Fibroblast of gingiva (primary cell): ENCODE results near the gene TTC12.

Experiments
- DNase-seq: peaks from one replicate; pipeline ENCODE4 v3.0.0-alpha.2; 2011; ENCODE audit warnings: low read depth

The TTC12 gene

DNA sequence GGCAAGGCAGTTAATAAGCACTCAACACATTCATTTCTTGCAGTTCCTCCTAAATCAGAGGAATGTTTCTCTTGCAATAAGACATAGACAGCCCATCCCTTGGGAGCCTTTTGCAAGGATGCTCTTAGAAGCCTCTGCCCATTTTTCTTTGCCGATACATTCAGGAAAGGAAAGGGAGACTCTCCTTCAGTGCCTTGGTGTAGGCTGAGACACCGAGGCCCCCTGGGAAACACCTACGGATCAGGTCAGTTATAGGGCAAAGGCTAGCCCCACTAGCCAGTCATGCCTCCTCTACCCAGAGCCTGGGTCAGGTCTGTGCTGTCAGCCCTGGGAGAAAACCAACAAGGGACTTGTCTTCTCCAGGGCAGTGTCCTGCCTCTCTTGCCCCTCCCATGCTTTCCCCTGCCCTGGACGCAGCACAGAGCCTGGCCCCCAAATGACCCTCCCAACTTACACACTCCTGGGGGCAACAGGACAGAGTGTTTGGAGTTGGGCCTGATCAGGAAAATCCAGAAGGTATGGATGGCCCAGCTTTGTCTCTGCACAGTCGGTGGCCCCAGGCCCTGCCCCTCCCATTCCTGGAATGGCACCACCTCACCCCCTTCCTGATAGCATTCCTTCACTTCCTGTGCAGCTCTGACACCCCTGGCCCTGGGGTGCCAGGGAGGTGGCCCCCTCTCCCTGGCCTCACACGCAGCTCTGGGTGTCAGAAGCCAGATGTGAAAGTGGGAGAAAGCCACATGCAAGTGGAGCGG is 91.5 kb downstream of the TTC12 start:
- DNase-seq, result no peak

GRCh38 chr11:113407163-113407562 is 92.8 kb downstream of the TTC12 start:
- DNase-seq, result no peak

DNA sequence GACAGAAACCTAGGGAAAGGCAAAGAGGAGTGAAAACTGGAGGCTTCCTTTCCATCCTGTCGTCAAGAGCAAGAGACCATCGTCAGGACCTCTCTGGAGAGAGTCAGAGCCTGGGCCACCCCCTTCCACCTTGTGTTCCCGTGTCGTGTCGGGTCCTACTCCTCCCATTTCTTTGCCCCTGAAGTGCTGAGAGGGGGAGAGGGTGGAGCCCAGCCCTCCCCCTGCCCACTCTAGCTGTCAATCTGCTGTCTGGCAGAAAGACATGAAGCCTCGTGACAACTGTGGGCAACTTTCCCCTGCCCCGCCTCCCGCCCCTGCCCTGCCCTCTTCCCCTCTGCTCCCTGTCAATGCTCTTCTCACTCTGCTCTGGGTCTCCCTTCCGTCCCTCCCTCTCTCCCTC is 93.8 kb downstream of the TTC12 start:
- no peak for DNase-seq

DNA sequence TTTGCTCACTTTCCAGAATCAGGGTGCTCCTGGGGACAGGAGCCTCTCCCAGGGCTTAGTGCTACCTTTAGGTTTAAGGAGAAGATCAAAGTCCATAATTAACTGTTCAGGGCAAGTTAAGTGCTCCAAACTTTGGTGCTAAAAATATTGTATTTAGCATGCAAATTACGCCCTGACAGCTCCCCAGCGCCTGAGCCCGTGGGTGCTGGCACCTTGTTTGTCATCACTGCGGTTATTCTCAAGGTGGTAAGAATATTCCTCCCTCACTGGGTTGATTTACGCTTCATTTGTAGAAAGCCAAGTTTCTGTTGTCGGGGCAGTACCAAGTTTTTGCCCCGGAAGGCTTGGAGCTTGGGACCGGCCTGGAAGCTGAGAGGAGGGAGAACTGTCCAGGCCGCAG is 94.5 kb downstream of the TTC12 start:
- DNase-seq, result no peak

- no peak for DNase-seq
Measured at GRCh38 chr11:113409526-113409925, 95.1 kb downstream of the TTC12 start.

DNA sequence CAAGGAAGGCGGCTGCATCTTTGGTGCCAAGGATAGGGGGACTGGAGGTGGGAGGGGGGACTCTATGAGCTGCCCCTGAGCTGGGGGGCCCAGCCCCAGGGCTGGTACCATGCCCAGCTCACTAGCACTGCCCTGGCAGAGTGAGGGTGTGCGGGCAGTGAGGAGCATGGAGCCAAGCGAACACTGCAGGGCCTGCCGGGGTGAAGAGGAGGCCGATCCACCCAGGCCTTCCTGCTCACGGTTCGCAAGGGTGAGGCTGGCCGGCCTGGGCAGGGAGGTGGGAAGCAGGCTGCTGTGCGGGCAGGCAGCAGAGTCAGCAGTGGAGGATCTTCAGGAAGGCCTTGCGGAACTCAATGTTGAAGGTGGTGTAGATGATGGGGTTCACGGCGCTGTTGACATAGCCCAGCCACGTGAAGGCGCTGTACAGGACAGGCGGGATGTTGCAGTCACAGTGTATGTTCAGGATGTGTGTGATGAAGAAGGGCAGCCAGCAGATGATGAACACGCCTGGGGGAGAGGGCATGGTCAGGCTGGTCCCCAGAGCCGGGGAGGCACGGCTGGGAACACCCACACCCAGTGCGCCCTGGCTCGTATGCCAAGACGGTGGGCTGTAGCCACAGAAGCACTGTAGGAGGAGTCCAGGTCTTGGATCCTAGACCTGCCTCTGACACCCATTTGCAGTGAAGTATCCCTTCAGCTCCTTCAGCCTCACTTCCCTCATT is 96.2 kb downstream of the TTC12 start:
- DNase-seq, result no peak

DNA sequence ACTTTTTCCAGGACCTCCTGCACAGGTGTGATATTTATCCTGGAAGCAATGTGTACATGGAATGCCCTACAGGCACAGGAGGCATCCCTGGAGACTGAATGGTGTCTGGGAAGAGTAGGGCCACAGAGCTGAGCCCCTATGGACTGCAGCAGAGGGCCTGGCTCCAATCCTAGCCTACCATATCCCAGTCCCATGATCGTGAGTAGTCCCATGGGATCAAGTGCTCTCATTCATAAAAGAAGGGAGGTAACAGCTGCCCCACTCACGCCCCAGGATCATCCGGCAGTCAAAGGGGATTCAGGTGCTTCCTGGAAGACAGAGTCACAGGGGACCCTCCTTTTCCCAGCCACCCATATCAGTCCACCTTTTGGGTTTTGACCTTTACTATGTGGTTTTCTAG is 97.2 kb downstream of the TTC12 start:
- no peak for DNase-seq

DNA sequence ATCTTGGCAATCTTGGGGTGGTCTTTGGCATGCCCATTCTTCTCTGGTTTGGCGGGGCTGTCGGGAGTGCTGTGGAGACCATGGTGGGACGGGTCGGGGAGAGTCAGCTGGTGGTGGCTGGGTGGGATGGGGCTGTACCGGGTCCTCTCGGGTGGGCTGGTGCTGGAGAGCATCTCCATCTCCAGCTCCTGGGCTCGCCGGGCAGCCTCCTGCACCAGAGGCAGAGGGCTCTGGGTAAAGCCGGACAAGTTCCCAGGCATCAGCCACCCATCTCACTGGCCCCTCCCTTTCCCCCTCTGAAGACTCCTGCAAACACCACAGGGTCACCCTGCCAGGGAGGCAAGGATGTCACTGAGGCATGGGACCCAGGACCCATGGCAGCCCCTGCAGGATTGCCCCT is 98.3 kb downstream of the TTC12 start:
- DNase-seq, result no peak

- no peak for DNase-seq
Measured at GRCh38 chr11:113415343-113415742, 101.0 kb downstream of the TTC12 start.
